HEK293 (cell line): ENCODE data around the gene DCHS1.

Experiments used
- BCL6B ChIP-seq: fragments of 450-650 bp; formaldehyde crosslinking; IDR thresholded peaks from 2 replicates; pipeline ENCODE4 v1.5.1; 2017; ENCODE audit warnings: missing biosample characterization, missing genetic modification characterization
- KLF16 ChIP-seq: fragments of 450-650 bp; formaldehyde crosslinking; IDR thresholded peaks from 2 replicates; pipeline ENCODE4 v1.5.1; 2017; ENCODE audit warnings: missing biosample characterization, missing genetic modification characterization
- KLF17 ChIP-seq: fragments of 450-650 bp; formaldehyde crosslinking; IDR thresholded peaks from 2 replicates; pipeline ENCODE4 v1.5.1; 2016; ENCODE audit warnings: missing biosample characterization, missing genetic modification characterization
- ZNF16 ChIP-seq: fragments of 450-650 bp; formaldehyde crosslinking; IDR thresholded peaks from 2 replicates; pipeline ENCODE4 v1.5.1; 2016; ENCODE audit warnings: low read depth, missing biosample characterization, missing genetic modification characterization
- ZNF248 ChIP-seq: fragments of 450-650 bp; formaldehyde crosslinking; IDR thresholded peaks from 2 replicates; pipeline ENCODE4 v1.5.1; 2017; ENCODE audit warnings: missing biosample characterization, missing genetic modification characterization
- ZNF26 ChIP-seq: fragments of 450-650 bp; formaldehyde crosslinking; IDR thresholded peaks from 2 replicates; pipeline ENCODE4 v1.5.1; 2016; ENCODE audit warnings: missing biosample characterization, missing genetic modification characterization
- ZNF580 ChIP-seq: fragments of 450-650 bp; formaldehyde crosslinking; IDR thresholded peaks from 2 replicates; pipeline ENCODE4 v1.5.1; 2016; ENCODE audit warnings: missing biosample characterization, missing genetic modification characterization
- ZNF768 ChIP-seq: fragments of 450-650 bp; formaldehyde crosslinking; IDR thresholded peaks from 2 replicates; pipeline ENCODE4 v1.5.1; 2018; ENCODE audit warnings: missing biosample characterization, mild to moderate bottlenecking, missing genetic modification characterization
- ZSCAN30 ChIP-seq: fragments of 450-650 bp; IDR thresholded peaks from 2 replicates; pipeline ENCODE4 v1.5.1; 2018; ENCODE audit warnings: missing biosample characterization, mild to moderate bottlenecking, missing genetic modification characterization, moderate library complexity
- TF ChIP-seq, protein P1 (sequence below): fragments of 450-650 bp; formaldehyde crosslinking; IDR thresholded peaks from 2 replicates; pipeline ENCODE4 v1.5.1; 2016; ENCODE audit warnings: missing biosample characterization, missing genetic modification characterization
- TF ChIP-seq, protein P2 (sequence below): fragments of 450-650 bp; formaldehyde crosslinking; optimal IDR thresholded peaks from 2 replicates; pipeline ENCODE3; 2016; ENCODE audit warnings: missing biosample characterization, mild to moderate bottlenecking, missing genetic modification characterization

GRCh38 chr11:6613496-6613895 lies 42.1 kb downstream of the DCHS1 start:
- TF ChIP-seq, protein P1, sequence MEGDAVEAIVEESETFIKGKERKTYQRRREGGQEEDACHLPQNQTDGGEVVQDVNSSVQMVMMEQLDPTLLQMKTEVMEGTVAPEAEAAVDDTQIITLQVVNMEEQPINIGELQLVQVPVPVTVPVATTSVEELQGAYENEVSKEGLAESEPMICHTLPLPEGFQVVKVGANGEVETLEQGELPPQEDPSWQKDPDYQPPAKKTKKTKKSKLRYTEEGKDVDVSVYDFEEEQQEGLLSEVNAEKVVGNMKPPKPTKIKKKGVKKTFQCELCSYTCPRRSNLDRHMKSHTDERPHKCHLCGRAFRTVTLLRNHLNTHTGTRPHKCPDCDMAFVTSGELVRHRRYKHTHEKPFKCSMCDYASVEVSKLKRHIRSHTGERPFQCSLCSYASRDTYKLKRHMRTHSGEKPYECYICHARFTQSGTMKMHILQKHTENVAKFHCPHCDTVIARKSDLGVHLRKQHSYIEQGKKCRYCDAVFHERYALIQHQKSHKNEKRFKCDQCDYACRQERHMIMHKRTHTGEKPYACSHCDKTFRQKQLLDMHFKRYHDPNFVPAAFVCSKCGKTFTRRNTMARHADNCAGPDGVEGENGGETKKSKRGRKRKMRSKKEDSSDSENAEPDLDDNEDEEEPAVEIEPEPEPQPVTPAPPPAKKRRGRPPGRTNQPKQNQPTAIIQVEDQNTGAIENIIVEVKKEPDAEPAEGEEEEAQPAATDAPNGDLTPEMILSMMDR (tag by site-specific recombination): no peak
- TF ChIP-seq ZNF768 (tag by site-specific recombination): no peak
- no peak for TF ChIP-seq ZSCAN30 (tag by site-specific recombination)
- TF ChIP-seq KLF16: no peak
- no peak for TF ChIP-seq BCL6B (tag by site-specific recombination)
- TF ChIP-seq, protein P2, sequence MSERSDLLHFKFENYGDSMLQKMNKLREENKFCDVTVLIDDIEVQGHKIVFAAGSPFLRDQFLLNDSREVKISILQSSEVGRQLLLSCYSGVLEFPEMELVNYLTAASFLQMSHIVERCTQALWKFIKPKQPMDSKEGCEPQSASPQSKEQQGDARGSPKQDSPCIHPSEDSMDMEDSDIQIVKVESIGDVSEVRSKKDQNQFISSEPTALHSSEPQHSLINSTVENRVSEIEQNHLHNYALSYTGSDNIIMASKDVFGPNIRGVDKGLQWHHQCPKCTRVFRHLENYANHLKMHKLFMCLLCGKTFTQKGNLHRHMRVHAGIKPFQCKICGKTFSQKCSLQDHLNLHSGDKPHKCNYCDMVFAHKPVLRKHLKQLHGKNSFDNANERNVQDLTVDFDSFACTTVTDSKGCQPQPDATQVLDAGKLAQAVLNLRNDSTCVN (tag by site-specific recombination): no peak
- no peak for TF ChIP-seq ZNF26 (tag by site-specific recombination)
- TF ChIP-seq ZNF16: no peak
- no peak for TF ChIP-seq KLF17 (tag by site-specific recombination)
- TF ChIP-seq ZNF580 (tag by site-specific recombination): no peak
- TF ChIP-seq ZNF248 (tag by site-specific recombination): no peak
